Myocyte (in vitro differentiated cells): ENCODE data around the gene OXLD1. TPM values are rescaled to one million over a fixed set of nuclear protein-coding genes. Genes with fewer than 3 reads are reported as not detected.

Experiments used
- DNase-seq: peaks from one replicate; pipeline ENCODE4 v3.0.0-alpha.2; 2012; ENCODE audit warnings: low read depth
- total RNA-seq: library from RNA; depleted of rRNA; stranded (reverse); fragments of >200 nt; gene quantifications from 2 replicates; pipeline ENCODE4 v1.2.3, GENCODE V29; 2014

The OXLD1 gene
- total RNA-seq, 1 donor from 2014 or later = 33.8 TPM

DNA sequence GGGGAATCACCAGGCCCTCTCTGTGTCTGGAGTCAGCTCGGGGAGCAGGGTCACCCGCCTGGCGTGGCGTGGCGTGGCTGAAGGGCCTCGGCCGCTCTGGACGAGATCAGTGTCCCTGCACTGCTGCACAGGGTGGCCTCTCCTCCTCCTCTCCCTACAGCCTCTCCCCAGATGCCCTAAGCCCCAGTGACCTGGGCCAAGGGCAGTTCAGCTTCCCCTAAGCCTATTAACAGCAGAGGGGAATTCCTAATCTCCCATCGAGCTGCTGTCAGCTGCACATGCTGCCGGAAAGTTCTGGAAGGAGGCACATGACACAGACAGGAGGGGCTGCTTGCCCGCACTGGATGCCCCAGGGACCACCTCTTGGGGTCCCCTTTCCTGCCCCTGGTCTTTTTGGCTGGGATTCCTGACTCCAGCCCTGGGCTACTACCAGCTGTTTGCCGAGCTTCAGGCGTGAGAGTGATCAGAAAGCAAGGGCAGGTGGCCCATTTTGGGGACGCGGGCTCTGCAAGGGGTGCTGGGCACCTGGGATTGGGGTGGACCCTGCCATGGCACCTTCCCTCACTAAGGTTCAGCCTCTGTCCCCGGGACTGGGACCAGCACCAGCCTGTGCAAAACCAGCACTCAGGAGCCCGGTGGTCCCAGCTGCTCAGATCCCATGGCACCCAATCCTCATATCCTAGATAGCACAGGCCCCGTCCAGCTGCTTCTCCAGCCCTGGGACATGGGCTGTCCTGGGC, 10.9 kb downstream of the OXLD1 start:
- no peak for DNase-seq

DNA sequence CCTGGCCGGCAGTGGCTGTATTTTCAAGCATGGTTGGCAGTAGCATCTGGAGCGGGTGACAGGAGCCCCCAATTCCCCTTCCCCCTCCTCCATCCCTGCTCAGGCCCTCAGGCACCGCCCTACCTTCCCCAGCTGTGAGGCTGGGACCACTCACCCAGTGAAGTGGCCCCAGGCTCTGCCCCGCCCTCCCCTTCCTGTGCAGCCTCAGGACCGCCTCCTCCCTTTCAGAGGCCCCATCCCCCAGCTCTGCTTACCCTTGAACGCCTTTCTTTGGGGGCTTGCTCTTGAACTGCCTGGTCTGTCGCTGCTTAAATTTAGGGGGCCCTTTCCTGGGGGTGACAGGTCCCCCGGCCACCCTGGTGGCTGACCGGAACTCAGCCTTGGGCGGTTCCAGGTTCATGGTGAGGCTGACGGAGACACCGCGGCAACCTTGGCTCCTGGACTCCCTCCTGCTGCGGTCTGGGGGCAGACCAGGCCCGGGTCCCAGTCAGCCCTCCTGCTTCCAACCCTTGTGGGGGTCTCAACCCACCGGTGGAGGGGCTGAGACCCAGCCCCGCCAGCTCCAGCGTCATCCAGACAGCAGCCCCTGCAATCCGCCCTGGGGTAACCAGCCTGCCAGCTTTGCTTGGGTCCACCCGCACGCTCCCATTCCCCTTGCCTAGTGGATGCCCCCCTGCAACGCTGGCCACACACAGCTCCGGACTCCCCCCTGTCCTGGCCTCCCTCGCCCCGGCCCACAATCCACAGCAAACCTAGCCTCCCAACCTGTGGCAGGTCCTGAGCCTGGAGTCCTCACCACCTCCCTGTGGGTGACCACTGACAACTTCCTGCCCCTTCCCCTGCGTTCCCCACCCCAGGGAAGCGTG, 13.3 kb downstream of the OXLD1 start:
- no peak for DNase-seq

DNA sequence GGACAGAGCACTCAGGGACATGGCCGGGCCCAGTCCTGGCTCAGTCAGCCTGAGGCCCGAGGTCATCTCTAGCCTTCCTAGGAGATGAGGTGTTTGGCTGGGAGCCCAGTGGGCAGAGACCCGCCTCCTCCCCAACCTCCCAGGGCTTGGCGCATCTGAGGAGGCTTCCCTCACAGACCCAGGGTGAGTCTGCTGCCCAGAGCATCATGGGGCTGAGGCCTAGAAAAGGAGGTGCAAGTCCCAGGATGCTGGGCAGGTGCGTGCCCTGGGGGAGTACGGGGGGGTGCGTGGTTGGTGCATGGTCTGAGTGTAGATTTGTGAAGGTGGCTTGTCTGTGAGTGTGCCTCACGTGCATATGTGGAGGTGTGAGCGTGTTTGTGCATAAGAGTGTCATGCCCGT, 14.7 kb downstream of the OXLD1 start:
- peak; percentile 65 for DNase-seq

DNA sequence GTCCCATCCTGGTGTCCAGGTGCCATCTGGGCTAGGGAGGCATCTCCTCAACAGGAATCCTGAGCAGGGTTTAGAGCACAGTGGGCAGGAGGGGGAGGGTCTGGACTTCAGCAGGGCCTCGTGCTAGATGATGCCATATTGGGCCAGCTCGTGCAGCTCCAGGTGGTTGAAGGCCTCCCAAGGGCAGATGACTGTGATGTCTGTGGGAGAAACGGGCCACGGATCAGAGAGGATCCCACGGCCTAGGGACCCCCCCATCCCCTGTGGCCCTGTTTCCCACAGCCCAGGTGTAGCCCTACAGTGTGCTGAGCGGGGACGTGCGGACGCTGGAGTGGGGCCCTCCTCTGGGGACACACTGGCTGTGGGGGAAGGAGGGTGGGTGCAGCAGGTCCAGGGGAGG, 15.5 kb downstream of the OXLD1 start:
- no peak for DNase-seq

DNA sequence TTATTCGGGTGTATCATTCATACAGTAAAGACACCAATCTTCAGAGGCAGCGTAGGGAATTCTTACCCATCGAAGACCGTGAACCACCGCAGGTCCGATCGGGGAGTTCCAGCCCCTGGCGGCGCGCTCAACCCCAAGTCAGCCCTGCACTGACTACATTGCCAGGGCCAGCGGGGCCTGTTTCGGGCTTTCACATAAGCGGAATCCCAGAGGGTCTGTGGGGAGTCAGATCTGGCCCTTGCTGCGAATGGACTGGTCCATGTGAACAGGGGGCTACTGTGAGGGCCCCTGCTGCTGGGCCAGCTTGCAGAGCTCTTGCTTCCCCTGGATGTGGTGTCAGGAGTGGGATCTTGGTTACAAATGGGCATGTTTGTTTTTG, 17.7 kb downstream of the OXLD1 start:
- no peak for DNase-seq

DNA sequence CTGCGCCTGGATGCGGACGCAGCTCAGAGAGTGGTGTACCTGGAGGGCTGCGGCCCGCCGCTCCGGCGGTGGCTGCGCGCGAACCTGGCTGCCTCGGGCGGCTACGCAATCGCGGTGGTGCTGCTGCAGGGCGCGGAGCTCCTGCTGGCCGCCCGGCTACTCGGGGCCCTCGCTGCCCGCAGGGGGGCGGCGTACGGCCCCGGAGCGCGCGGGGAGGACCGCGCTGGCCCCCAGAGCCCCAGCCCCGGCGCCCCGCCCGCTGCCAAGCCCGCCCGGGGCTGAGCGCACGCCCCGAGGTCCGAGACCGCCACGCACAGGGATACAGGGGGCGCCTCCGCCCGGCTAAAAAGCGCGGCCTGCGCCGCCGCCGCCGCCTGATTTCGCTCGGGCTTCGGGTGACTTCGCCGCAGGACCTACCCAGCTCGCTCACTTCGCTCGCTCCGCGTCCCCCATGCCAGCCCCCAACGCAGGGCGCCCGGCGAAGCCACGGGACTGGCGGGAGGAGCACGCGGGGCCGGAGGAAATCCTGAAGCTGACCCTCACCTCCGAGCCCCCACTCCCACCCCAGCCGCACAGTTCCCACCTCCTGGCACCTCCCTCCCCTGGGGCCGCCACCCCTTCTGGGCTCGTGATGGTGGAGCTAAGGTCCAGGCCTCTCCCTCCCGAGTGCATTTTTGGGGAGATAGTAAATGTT, 18.2 kb downstream of the OXLD1 start:
- no peak for DNase-seq

DNA sequence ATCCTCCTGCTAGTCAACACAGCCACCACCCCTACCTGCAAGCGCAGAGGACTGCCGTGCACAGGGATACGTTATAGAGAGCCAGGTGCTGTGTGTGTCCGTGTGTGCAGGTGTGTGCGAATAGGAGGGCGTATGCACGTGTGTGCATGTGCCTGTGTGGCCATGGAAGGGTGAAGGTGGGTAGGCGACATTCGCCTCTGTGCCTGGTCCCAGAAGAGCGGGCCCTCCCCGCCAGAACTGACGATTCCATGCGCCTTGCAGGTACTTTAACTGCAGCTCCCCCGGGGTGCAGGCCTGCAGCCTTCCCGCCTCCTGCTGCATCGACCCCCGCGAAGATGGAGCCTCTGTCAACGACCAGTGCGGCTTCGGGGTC, 18.8 kb downstream of the OXLD1 start:
- no peak for DNase-seq

DNA sequence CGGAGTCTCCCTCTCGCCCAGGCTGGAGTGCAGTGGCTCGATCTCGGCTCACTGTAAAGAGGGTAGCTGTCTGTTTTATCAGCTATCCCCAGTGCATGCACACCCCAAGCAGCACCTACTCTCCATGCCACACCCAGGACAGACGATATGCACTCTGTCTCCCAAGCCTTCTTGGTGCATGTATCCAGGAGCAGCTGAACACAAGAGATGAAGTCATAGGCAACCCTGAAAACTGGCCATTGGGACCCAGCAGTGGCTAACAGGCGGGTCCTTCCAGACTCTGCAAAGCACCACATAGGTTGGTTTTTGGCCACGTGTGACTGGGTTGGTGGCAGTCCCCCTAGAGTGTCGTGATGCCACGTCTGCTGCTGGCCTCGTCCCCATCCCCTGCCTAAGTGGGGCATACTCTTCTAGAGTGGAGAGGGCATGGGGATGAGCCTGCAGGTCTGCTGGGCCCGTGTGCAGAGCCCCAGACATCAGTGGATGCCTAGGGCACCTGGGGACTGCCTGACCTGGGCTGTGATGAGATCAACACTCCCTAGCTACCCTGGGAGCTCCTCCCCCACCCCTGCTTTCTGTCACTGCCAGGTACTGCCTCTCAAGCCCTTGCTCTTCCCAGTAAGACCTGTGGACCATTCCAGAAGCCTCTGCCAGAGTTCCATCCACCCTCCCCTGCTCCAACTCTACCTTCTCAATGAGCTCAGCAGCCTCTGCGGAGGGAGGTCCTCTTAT, 19.4 kb downstream of the OXLD1 start:
- no peak for DNase-seq

DNA sequence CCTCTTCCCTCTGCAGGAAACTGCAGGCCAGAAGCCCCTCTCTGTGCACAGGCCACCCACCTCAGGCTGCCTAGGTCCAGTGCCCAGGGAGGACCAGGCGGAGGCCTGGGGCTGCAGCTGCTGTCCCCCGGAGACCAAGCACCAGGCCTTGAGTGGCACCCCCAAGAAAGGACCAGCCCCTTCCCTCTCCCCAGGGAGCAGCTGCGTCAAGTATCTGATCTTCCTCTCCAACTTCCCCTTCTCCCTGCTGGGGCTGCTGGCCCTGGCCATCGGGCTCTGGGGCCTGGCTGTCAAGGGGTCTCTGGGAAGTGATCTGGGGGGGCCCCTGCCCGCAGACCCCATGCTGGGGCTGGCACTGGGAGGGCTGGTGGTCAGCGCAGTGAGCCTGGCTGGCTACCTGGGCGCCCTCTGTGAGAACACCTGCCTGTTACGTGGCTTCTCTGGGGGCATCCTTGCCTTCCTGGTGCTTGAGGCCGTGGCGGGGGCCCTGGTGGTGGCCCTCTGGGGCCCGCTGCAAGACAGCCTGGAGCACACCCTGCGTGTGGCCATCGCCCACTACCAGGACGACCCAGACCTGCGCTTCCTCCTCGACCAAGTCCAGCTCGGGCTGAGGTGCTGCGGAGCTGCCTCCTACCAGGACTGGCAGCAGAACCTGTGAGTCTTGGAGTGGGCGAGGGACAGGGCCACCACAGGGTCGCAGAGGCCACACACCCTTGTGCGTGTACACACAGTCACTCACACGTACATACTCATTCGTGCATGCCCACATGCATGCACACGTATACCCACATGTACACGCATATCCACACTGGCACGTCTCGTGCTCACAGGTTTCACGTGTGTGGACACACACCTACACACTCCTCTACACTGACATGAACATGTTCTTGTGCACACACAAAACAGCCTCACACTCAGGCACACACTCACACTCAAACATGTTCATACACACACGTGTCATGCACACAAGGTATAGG, 21.1 kb downstream of the OXLD1 start:
- DNase-seq = no peak

DNA sequence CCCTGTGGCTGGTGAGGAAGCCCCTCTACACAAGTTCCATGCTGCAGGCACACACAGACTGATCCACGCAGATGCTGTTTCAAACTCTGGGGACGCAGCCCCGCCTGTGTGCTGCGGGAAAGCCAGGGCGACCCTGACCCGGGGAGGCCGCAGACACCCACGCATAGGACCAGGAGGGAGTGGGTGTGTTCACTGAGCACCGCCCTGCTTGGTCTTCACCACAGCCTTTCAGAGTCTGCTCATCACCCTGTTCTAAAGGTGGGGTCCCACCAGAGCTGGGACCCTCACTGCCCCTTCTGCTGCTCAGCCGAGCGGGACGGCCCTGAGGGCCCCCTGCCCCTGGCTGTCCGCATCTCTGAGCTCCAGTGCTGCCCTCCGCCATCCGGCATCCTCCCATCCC, 21.9 kb downstream of the OXLD1 start:
- DNase-seq = no peak

DNA sequence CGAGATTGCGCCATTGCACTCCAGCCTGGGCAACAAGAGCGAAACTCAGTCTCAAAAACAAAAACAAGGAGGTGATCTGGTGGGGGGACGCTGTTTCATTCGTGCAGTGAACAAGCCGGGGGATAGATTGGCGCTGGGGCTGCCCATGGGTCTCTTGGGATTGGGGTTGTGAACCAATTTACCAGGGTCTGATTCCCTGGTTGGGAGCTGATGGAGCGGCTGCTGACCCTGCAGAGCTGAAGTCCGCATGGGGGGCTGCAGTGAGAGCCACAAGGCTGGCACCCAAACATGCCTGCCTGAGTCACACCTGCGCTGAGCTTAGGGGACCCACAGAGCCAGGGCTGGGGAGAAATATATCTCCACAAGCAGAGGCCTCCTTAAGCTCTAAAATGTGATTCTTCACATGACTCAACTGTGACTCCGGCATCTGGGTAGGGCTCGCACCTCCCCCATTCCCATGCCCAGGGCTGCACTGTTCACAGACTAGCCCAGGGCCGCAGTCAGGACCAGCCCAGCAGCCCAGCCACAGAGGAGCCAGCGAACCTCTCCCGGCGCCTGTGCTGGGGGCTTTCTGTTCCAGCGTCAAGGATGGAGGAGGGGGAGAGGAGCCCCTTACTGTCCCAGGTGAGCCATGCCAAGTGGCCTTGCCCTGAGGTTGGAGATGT, 24.4 kb downstream of the OXLD1 start:
- peak; percentile 65 for DNase-seq

DNA sequence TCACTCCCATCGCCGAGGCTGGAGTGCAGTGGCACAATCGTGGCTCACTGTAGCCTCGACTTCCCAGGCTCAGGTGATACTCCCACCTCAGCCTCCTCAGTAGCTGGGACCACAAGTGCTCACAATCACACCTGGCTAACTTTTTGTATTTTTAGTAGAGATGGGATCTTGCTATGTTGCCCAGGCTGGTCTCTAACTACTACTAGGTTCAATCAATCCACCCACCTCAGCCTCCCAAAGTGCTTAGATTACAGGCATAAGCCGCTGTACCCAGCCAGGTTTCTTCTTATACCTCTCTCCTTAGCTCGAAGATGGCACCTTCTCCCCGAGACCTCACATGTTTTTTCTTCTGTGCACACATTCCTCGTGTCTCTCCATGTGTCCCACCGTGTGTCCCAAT, 26.4 kb downstream of the OXLD1 start:
- DNase-seq = no peak

DNA sequence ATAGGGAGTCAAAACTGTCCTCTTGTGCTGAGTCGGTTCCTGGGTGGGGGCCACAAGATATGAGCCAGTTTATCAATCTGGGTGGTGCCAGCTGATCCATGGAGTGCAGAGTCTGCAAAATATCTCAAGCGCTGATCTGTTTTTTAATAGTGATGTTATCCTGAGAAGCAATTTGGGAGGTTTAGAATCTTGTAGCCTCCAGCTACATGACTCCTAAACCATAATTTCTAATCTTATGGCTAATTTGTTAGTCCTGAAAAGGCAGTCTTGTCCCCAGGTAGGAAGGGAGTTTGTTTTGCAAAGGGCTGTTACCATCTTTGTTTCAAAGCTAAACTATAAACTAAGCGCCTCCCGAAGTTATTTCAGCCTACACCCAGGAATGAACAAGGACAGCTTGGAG, 27.7 kb downstream of the OXLD1 start:
- DNase-seq = no peak

DNA sequence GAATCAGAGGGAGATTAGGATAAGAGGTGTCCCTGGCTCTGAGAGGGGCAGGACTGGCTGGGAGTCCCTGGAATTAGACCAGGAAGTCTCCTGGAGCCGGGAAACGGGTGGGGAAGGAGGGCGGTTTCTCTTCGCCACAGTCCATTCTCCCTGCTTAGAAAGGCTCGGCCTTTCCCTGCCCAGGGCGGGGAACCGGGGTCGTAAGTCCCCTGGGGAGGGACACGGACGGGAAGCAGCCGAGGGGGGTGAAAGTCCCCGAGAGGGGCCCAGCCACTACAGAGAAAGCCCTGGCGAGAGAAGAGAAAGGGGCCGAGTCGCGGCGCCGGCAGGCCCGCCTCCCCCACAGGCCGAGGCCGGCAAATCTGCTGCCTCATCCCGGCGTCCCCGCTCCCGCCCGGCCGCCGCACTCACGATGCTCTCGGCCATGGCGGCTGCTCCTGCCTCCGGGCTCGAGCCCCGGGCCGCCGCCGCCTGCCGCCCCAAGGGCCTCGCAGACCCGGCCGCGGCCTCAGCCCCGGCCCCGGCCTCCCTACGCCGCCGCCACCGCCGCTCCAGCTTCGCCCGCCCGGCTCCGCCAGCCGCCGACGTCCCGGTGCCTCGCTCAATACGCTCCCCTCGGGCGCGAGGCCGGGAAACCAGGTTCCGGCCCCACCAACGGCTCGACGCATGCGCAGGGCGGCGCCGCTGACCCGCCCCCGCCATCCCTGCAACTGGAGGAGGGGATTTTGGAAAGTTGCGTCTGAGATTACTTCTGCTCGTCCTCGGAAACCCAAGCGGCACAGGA, 29.7 kb downstream of the OXLD1 start, which contains the start of the genes NPLOC4 and TSPAN10:
TSS of gene NPLOC4 (minus strand) at position 608 of the 784 bp plus-strand sequence. CDS start at position 426, 182 bp downstream.
TSS of gene TSPAN10 (plus strand) at position 692 of the 784 bp plus-strand sequence. CDS start 5,217 bp downstream, outside the sequence.
- DNase-seq = peak; percentile 88

DNA sequence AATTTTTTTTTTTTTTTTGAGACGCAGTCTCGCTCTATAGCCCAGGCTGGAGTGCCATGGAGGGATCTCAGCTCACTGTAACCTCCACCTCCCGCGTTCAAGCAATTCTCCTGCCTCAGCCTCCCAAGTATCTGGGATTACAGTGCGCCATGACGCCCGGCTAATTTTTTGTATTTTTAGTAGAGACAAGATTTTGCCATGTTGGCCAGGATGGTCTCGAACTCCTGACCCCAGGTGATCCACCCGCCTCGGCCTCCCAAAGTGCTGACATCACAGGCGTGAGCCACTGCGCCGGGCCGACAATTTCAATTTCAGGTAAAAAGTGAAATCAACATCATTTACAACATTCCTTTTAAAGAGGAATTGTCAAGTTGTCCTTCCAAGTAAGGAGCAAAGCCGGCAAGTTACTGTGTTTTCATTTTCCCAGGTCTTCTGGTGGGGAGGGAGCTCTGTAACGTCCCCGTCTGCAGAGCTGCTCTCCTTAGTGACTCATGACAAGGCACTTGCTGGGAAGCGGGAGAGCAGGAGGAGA, 30.4 kb downstream of the OXLD1 start:
- no peak for DNase-seq

DNA sequence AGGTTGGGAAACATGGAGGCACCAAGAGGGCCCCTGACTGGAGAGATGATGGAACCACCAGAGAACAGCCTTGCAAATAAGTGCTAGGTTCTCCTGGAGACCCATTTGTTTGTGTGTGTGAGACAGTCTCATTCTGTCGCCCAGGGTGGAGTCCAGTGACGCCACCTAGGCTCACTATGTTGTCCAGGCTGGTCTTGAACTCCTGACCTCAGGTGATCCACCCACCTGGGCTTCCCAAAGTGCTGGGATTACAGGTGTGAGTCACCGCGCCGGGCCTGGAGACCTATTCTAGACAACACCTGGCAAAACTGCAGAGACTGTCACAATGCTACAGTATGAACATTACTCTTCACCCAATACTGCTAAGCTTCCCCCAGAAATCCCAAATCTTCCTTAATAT, 31.0 kb downstream of the OXLD1 start:
- DNase-seq = no peak

DNA sequence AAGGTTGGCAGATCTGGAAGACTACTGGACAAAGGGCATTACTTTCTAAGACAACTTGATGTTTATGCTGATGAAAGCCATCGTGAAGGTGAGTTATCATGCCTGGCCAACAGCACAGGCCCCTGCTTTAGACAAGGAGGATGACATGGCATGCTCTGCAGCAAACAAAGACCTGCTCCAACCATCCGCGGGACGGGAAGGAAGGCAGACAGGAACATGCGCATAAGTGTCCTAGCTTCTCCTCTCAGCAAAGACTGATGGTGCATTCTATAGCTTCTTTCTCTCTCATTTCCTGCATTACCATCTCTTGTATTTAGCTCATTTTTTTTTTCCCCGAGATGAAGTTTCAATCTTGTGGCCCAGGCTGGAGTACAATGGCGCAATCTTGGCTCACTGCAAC, 34.9 kb downstream of the OXLD1 start:
- DNase-seq = no peak

DNA sequence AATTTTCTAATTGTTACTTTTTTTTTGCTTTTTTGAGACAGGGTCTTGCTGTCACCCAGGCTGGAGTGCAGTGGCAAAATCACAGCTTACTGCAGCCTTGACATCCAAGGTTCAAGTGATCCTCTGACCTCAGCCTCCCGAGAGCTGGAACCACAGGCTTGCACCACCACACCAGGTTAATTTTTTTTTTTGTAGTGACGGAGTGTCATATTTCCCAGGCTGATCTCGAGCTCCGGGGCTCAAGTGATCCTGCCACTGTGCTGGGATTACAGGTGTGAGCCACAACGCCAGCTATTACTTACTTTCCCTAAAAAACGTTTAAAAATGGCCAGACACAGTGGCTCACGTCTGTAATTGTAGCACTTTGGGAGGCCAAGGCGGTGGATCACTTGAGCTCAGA, 36.1 kb downstream of the OXLD1 start:
- no peak for DNase-seq
